ENCODE data around the gene HOXD8.

Gene HOXD8

DNA sequence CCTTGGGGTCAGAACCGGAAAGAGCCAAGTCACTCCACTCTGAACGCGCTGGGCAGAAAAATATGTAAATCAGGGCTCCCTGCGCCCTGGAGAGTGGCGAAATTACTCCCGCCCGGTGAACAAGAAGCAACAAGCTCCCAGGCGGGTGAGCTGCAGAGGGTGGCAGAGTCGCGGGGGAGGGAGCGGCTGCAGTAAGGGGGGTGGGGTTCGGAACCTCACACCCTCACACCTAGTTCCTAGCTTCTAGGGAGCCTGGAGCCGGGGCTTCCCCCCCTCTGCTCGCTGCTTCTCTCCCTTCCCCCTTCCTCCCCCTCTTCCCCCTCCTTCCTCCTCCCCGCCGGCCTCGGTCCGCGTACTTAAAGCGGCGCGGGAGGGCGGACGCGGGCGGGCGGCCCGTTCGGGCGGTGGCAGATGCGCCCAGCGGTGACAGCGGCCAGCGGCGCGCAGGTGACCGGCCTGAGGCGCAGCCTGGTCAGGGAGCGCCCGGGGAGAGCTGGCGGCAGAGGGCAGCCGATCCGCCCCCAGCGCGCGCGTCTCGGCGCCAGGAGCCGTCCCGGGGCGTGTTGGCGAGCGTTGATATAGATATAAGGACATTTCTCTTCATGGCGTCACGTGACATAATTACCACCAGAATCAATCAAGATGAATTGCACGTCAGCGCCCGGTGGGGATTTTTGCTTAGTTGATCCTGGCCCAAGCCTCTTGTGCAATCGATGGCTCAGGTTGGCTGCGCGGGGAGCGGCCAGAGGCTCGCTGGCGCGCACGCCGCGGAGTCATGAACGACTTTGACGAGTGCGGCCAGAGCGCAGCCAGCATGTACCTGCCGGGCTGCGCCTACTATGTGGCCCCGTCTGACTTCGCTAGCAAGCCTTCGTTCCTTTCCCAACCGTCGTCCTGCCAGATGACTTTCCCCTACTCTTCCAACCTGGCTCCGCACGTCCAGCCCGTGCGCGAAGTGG lies 22.6 kb upstream of the HOXD8 start, which contains the start of gene HOXD11 (continued):
- TF ChIP-seq, protein P1, sequence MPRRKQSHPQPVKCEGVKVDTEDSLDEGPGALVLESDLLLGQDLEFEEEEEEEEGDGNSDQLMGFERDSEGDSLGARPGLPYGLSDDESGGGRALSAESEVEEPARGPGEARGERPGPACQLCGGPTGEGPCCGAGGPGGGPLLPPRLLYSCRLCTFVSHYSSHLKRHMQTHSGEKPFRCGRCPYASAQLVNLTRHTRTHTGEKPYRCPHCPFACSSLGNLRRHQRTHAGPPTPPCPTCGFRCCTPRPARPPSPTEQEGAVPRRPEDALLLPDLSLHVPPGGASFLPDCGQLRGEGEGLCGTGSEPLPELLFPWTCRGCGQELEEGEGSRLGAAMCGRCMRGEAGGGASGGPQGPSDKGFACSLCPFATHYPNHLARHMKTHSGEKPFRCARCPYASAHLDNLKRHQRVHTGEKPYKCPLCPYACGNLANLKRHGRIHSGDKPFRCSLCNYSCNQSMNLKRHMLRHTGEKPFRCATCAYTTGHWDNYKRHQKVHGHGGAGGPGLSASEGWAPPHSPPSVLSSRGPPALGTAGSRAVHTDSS (tag by site-specific recombination; IDR thresholded peaks at IDR 0.05) = peak; percentile 53
- TF ChIP-seq, protein P2, sequence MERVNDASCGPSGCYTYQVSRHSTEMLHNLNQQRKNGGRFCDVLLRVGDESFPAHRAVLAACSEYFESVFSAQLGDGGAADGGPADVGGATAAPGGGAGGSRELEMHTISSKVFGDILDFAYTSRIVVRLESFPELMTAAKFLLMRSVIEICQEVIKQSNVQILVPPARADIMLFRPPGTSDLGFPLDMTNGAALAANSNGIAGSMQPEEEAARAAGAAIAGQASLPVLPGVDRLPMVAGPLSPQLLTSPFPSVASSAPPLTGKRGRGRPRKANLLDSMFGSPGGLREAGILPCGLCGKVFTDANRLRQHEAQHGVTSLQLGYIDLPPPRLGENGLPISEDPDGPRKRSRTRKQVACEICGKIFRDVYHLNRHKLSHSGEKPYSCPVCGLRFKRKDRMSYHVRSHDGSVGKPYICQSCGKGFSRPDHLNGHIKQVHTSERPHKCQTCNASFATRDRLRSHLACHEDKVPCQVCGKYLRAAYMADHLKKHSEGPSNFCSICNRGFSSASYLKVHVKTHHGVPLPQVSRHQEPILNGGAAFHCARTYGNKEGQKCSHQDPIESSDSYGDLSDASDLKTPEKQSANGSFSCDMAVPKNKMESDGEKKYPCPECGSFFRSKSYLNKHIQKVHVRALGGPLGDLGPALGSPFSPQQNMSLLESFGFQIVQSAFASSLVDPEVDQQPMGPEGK (tag by site-specific recombination; IDR thresholded peaks at IDR 0.05) = no peak; the same call in none of the 2 replicates
- TF ChIP-seq REPIN1 (tag by site-specific recombination; IDR thresholded peaks at IDR 0.05; ENCODE audit: low read depth) (no peak), ZNF701 (tag by site-specific recombination; IDR thresholded peaks at IDR 0.05) (no peak), ZNF544 (tag by site-specific recombination; IDR thresholded peaks at IDR 0.05) (no peak), ZNF560 (tag by site-specific recombination; IDR thresholded peaks at IDR 0.05; ENCODE audit: borderline replicate concordance) (no peak), ZFP69B (tag by site-specific recombination; IDR thresholded peaks at IDR 0.05) (peak; percentile 53), ZNF2 (tag by site-specific recombination; IDR thresholded peaks at IDR 0.05) (peak; percentile 18; the same call in 1 of the 2 replicates), GLI2 (tag by site-specific recombination; IDR thresholded peaks at IDR 0.05; ENCODE audit: borderline replicate concordance, low read depth) (0 out of 2 replicates have a peak, but pooled peaks have one; percentile 47), ZNF776 (tag by site-specific recombination; IDR thresholded peaks at IDR 0.05; ENCODE audit: borderline replicate concordance) (no peak), ZNF121 (tag by site-specific recombination; IDR thresholded peaks at IDR 0.05) (no peak), ZNF585B (tag by site-specific recombination; IDR thresholded peaks at IDR 0.05) (no peak), ZNF10 (tag by site-specific recombination; IDR thresholded peaks at IDR 0.05) (no peak; the same call in 1 of the 2 replicates), YY1 (tag by site-specific recombination; IDR thresholded peaks at IDR 0.05) (0 out of 2 replicates have a peak, but pooled peaks have one; percentile 32), ZSCAN16 (tag by site-specific recombination; IDR thresholded peaks at IDR 0.05) (no peak), BCL11B (tag by site-specific recombination; IDR thresholded peaks at IDR 0.05; ENCODE audit: low read depth) (peak; percentile 67), ZNF311 (tag by site-specific recombination; IDR thresholded peaks at IDR 0.05; ENCODE audit: borderline replicate concordance) (no peak), ZIC2 (tag by site-specific recombination; IDR thresholded peaks at IDR 0.05) (peak; percentile 76)
- TF ChIP-seq, protein P3, sequence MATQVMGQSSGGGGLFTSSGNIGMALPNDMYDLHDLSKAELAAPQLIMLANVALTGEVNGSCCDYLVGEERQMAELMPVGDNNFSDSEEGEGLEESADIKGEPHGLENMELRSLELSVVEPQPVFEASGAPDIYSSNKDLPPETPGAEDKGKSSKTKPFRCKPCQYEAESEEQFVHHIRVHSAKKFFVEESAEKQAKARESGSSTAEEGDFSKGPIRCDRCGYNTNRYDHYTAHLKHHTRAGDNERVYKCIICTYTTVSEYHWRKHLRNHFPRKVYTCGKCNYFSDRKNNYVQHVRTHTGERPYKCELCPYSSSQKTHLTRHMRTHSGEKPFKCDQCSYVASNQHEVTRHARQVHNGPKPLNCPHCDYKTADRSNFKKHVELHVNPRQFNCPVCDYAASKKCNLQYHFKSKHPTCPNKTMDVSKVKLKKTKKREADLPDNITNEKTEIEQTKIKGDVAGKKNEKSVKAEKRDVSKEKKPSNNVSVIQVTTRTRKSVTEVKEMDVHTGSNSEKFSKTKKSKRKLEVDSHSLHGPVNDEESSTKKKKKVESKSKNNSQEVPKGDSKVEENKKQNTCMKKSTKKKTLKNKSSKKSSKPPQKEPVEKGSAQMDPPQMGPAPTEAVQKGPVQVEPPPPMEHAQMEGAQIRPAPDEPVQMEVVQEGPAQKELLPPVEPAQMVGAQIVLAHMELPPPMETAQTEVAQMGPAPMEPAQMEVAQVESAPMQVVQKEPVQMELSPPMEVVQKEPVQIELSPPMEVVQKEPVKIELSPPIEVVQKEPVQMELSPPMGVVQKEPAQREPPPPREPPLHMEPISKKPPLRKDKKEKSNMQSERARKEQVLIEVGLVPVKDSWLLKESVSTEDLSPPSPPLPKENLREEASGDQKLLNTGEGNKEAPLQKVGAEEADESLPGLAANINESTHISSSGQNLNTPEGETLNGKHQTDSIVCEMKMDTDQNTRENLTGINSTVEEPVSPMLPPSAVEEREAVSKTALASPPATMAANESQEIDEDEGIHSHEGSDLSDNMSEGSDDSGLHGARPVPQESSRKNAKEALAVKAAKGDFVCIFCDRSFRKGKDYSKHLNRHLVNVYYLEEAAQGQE (tag by site-specific recombination; IDR thresholded peaks at IDR 0.05) = no peak
- TF ChIP-seq, protein P4, sequence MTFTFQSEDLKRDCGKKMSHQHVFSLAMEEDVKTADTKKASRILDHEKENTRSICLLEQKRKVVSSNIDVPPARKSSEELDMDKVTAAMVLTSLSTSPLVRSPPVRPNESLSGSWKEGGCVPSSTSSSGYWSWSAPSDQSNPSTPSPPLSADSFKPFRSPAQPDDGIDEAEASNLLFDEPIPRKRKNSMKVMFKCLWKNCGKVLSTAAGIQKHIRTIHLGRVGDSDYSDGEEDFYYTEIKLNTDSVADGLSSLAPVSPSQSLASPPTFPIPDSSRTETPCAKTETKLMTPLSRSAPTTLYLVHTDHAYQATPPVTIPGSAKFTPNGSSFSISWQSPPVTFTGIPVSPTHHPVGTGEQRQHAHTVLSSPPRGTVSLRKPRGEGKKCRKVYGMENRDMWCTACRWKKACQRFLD (tag by site-specific recombination; IDR thresholded peaks at IDR 0.05) = no peak
- TF ChIP-seq, protein P5, sequence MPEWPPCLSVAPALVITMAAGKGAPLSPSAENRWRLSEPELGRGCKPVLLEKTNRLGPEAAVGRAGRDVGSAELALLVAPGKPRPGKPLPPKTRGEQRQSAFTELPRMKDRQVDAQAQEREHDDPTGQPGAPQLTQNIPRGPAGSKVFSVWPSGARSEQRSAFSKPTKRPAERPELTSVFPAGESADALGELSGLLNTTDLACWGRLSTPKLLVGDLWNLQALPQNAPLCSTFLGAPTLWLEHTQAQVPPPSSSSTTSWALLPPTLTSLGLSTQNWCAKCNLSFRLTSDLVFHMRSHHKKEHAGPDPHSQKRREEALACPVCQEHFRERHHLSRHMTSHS (tag by site-specific recombination; IDR thresholded peaks at IDR 0.05) = no peak
- TF ChIP-seq, protein P6, sequence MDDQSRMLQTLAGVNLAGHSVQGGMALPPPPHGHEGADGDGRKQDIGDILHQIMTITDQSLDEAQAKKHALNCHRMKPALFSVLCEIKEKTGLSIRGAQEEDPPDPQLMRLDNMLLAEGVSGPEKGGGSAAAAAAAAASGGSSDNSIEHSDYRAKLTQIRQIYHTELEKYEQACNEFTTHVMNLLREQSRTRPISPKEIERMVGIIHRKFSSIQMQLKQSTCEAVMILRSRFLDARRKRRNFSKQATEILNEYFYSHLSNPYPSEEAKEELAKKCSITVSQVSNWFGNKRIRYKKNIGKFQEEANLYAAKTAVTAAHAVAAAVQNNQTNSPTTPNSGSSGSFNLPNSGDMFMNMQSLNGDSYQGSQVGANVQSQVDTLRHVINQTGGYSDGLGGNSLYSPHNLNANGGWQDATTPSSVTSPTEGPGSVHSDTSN (CRISPR knock-in tag; IDR thresholded peaks at IDR 0.05) = 0 out of 2 replicates have a peak, but pooled peaks have one; percentile 13
- TF ChIP-seq, protein P7, sequence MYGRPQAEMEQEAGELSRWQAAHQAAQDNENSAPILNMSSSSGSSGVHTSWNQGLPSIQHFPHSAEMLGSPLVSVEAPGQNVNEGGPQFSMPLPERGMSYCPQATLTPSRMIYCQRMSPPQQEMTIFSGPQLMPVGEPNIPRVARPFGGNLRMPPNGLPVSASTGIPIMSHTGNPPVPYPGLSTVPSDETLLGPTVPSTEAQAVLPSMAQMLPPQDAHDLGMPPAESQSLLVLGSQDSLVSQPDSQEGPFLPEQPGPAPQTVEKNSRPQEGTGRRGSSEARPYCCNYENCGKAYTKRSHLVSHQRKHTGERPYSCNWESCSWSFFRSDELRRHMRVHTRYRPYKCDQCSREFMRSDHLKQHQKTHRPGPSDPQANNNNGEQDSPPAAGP (tag by site-specific recombination; IDR thresholded peaks at IDR 0.05) = 0 out of 2 replicates have a peak, but pooled peaks have one; percentile 34
- TF ChIP-seq, protein P8, sequence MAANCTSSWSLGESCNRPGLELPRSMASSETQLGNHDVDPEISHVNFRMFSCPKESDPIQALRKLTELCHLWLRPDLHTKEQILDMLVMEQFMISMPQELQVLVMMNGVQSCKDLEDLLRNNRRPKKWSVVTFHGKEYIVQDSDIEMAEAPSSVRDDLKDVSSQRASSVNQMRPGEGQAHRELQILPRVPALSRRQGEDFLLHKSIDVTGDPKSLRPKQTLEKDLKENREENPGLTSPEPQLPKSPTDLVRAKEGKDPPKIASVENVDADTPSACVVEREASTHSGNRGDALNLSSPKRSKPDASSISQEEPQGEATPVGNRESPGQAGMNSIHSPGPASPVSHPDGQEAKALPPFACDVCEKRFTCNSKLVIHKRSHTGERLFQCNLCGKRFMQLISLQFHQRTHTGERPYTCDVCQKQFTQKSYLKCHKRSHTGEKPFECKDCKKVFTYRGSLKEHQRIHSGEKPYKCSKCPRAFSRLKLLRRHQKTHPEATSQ (tag by site-specific recombination; IDR thresholded peaks at IDR 0.05) = no peak
